Activated CD8-positive, alpha-beta memory T cell treated with anti-CD3 and anti-CD28 coated beads, Interleukin-2, amount 50 U/mL, for 1 hour (primary cell): ENCODE measurements around the gene COL8A1.
"Not testable (repeated sequence)": the region's sequence is repeated elsewhere in the genome, so short reads cannot be mapped to it uniquely, and the experiment has no call there.

Source experiments
- DNase-seq: peaks from one replicate; pipeline ENCODE4 v3.0.0-alpha.2; 2020; ENCODE audit errors: extremely low read depth

COL8A1 gene

GRCh38 chr3:99708207-99708745 lies 69.9 kb downstream of the COL8A1 start:
- no peak for DNase-seq

DNA sequence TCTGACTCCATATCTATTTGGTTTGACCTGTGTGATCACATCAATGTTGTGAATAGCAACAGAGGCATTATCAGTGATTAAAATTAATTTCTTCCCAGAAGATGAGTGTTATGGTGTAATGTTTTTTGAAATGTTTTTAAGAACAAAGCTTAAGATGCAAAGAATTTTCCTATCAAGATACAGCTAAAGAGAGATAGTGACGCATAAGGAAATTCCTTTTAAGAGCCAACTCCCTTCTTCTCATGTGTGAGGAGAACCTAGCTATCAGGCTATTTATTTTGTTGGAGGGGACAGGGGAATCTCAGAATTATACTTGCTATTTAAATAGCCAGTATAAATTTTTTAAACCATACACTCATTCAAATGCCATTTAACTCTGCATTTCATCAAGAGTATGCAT lies 71.3 kb downstream of the COL8A1 start:
- DNase-seq: no peak

DNA sequence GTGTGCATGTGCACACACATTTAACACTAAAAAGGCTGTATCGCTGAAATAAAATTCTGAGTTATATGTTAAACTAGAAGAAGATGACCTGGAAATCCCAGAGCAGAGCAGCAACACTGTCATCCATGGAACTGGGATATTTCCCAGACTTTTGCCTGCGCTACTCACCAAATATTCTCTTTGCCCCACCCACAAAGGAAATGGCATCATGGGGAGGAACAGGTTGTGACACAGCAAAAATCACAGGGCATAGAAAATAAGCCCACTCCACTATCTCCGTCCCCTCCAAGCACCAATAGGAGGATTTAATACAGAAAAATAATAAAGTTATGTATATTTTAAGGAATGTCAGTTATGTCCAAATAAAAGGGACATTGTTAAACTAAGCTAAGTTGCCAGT lies 71.7 kb downstream of the COL8A1 start:
- DNase-seq: no peak

GRCh38 chr3:99711351-99711750 lies 73.0 kb downstream of the COL8A1 start:
- no peak for DNase-seq

DNA sequence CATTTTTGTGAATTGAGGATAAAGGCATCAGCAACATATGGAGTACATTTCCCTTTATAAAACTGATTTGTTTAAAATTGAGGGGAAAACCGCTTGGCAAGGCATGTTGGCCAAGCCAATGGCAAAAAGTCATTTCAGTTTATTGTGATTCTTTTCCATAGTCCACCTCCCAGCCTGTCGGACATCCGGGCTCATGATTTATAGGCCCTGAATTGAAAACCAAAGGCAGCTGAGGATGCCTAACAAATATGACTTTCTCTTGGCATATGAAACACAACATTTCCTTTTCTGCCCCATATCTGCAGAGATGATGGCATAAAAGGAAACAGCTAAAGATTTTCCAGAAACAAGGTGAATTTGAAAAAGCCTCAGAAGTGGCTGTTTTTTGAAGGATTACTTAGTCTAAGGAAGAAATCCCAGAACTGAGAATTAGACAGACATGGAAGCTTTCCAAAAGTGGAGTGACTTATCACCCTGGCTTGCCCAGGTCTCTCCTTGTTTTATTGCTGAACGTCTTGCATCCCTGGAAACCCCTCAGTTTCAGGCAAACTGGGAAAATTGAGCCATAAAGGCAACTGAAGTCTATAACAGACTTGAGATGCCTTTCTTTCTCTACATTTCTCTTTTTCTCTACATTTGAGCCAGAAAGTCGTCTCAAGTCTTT lies 74.0 kb downstream of the COL8A1 start:
- no peak for DNase-seq

DNA sequence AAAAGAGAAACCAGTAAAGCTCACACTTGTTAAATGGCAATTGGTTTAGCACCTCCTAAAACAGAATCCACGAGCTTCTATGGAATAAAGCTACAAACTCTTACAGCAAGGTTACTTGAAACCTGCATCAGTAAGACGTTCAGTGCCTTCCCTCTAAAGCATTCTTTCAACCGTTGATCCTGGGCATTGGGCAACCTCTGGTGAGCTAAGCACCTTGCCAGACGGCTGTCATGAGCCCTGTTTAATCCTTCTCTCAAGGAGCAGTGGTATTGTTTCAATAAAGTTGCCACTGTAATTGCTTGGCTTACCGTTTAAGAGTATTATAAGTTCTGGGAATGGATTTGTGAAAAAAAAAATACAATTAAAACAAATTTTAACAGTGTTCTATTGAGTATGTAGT lies 75.0 kb downstream of the COL8A1 start:
- DNase-seq: no peak

DNA sequence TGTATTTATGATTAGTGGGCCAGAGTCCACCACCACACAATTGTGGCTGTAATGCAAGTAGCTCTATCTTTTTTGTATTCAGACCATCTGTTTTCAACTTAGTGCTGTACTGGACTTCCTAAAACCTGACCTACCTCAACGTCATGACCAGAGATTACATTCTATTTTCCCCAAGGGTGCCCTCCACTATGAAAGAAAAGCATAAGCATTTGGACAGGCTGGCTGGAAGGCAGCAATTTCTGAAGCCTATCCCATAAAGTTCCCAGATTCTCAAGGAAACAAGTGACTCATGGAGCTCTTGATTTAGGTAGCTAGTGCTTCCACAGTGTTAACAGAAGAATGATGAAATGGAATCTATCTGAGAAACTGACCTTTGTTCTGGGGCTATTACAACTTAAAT lies 75.8 kb downstream of the COL8A1 start:
- no peak for DNase-seq

DNA sequence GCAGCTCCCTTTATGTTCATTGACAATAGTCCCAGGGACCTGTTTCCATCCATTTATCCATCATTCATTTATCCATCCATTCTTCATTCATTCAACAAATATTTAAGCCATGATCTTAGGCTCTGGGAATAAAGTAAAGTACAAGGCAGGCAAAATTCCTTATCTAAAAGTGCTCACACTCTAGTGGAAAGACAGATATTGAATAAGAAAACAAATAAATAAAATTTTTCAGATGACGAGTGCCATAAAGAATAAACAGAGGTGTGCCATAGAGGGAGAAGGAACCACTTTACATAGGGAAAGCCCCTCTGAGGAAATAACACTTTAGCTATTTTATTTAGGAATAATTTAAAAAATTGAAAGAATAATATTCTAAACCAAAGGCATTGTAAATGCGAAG lies 76.2 kb downstream of the COL8A1 start:
- no peak for DNase-seq

DNA sequence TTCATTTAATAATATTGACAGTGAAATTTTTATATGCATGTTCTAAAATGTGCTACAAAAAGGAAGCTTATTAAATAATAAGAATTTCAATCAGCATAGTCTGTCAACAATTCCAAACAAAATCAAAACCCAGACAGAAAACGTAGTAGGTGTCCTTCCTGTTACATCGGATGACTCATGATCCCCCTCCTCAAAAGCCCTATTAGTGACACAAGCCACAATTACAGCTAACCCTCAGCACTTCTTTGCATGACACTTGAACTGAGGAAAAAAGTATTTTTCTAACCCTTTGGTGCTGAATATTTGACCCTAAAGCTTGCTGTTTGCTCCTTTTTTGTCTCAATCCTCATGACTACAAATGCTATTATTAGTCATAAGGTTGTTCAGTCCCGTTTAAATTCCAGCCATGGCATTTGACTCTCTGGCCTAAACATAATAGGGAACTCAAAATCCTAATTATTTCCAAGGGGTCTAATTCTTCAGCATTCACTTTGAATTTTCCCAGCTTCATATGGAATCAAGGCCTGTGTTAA lies 78.1 kb downstream of the COL8A1 start:
- no peak for DNase-seq

- DNase-seq: no peak
Measured at GRCh38 chr3:99720985-99721632, 82.7 kb downstream of the COL8A1 start.

DNA sequence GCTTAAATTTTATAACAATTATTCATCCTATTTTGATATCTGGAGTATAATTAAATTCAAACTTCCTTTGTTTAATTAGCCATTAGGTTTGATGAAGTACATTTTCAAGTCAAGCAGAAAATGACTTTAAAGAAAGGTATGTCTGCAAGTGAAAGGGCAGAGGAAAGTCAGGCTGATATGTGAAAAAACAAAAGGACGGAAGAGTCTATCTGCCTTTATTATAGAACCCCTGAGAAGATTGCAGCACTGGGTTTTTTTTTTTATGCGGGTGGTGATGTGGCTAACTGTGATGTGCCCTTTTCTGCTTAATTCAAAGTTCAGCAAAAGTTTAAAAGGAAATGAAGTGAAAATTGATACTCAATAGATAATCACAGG lies 83.2 kb downstream of the COL8A1 start:
- DNase-seq: no peak

GRCh38 chr3:99724276-99724675 lies 85.9 kb downstream of the COL8A1 start:
- DNase-seq: no peak

DNA sequence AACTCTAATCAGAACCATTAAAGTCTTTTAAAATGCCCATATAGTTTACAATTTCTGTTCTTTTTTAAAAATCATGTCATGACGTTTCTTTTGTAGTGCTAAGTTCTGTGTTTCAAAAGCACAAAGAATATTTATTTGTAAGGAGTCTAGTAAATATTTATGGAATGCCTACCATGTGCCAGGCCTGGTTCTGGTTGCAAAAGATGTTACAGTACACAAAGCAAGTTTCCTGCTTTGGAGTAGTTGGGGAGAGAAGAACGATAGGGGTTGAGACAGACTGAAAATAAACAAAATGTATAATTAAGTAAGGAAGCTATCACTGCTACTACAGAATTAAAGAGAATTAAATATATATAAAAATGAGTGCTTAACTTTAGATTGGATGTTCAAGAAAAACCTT lies 92.5 kb downstream of the COL8A1 start:
- no peak for DNase-seq

DNA sequence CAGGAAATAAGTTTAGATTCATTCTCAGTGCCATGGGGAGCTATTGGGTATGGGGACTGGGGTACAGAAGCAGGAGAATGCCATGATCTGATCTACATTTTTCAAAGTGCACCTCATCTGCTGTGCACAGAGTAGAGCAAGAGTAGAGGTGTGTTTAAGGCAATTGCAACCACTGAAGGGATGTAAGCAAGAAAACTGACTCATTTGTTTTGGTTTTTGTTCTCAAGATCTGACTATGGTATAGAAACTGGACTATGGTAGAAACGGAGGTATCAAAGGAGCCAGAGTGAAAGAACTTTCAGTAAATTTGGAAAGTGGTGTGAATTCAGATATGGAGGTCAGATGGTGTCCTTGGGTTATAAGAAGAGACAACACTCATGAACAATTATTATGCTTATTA lies 93.1 kb downstream of the COL8A1 start:
- no peak for DNase-seq

- not testable (repeated sequence) for DNase-seq
Measured at GRCh38 chr3:99740371-99740770, 102.0 kb downstream of the COL8A1 start.

DNA sequence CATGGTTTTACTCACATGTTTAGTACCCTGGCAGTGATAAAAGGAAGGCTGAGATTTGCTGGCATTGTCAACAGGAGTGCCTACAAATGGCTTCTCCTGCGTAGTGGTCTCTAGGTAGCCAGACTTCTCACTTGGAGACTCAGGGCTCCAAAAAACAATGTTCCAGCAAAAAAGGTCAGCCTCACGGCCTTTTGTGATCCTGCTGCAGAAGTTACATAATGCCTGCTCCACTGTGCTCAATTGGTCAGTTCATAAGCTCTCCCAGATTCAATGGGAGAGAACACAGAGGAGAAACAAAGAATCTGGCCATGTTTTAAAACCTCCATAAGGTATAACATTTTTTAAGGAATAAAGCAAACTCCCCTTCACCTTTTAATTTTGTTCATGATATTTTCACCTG lies 103.2 kb downstream of the COL8A1 start:
- DNase-seq: no peak

DNA sequence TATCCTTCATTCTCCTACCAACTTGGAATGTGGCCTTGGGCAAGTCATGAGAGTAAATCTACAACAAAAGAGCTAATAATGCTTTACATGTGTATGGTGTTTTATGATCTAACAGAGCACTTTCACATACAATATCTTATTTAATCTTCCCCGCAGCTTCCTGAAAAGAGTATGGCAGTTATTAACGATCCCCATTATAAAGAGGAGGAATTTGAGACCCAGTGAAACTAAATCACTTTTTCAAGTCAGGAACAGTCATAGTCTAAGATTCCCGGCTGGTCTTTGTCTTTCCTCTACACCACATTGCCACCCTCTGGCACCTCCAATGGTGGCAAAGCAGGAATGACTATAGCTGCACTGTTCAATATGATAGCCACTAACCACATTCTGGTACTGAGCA lies 109.5 kb downstream of the COL8A1 start:
- no peak for DNase-seq

DNA sequence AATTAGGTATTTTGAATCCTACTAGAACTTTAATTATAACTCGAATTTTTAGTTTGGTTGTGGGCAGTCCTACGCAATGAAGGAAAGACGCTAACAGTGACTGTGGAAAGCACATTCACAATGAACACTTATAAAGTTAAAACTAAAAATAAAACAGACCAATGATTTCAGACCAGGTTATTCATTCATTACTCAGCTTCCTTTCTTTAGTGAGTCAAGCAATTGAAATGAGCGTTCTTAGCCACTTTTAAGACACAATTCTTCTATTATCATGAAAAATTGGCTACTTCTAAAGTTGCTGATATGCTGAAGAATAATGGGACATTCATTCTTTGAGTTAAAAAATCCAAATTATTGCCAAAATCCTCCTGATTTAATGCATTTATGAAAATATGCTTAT lies 113.3 kb downstream of the COL8A1 start:
- no peak for DNase-seq

GRCh38 chr3:99753268-99753975 lies 115.0 kb downstream of the COL8A1 start:
- no peak for DNase-seq

- no peak for DNase-seq
Measured at GRCh38 chr3:99755831-99756230, 117.4 kb downstream of the COL8A1 start.

DNA sequence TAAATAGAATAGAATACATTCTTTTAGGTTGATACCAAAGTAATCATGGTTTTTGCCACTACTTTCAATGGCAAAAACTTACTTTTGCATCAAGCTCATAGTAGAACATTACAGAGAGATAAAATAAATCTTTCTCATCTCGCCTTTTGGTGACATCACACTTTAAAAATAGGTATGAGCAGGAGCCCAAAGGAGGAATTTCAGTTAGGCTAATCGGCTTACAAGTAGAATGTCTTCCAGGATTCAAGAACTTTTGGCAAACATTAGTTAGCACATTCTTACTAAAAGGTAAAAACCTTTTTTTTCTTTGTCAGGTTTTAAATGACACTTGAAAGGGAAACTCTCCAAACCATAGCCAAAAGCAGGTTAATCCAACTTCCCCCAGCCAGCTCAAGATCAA lies 119.6 kb downstream of the COL8A1 start:
- no peak for DNase-seq

DNA sequence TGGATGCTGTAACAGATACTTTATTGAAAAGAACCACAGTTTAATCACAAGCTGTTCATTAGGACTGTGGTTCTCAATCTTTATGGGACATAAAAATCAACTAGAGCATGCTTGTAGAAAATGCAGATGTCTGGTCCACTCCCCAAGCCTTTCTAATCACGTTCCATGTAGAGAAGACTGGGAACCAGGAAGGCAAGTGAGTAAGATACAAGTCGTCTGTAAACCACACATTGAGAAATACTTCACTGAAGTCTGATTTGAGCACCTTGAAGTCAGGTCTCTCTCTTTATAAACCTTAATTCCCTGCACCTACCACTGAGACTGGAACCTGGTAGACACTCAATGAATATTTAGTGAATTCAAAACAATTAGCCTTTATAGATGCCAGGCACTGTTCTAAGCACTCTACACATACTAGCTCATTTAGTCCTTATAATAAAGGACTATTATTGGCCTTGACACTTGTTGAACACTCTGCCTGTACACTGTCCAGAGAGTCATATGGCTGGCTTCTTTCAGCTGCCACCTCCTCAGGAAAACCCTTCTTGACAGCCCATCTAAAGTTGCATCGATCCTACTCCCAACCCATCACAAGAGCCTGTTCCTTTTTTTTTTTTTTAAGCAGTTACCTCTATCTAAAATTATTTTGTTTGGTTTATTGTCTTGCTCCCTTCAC lies 120.2 kb downstream of the COL8A1 start:
- DNase-seq: no peak
